Measurements from ENCODE around the gene CASKIN1. TPM values are rescaled to one million over a fixed set of nuclear protein-coding genes. Genes with fewer than 3 reads are reported as not detected.

Gene CASKIN1
- total RNA-seq, 1 experiment from 2014 or later = 7.9 TPM

GRCh38 chr16:2147378-2147777 is 49.0 kb downstream of the CASKIN1 start:
- no peak overlapping the region for H3K9ac ChIP-seq (ENCODE audit: extremely low read depth, insufficient read length, low read length)
- H3K9me3 Mint-ChIP-seq = no peaks in the 10 kb centered on the region; a peak in 1 of 5 replicates
- no peak overlapping the region for H3K56ac ChIP-seq (ENCODE audit: insufficient read length, low read depth, low read length)
- no peak overlapping the region for H2AK5ac ChIP-seq (ENCODE audit: insufficient read length, low read length)
- no peak overlapping the region for H4K91ac ChIP-seq (ENCODE audit: insufficient read length, low read depth, low read length)
- H3K27ac ChIP-seq (ENCODE audit: insufficient read length, low read depth, low read length) = no peak overlapping the region
- no peak overlapping the region for H4K8ac ChIP-seq (replicated peaks; ENCODE audit: insufficient read length, low read depth, low read length)
- DNase-seq = no peak
- no peak overlapping the region for H3K18ac ChIP-seq (ENCODE audit: insufficient read length, low read depth, low read length)
- WGBS (ENCODE audit: extremely low coverage, insufficient read length, low lambda C conversion rate) = no CpG with 5 or more reads among the region's 6 CpGs
- no peaks in the 10 kb centered on the region for H3K9me3 ChIP-seq (ENCODE audit: control insufficient read depth, low read depth, low read length)
- H2AFZ ChIP-seq (ENCODE audit: low read length) = no peak overlapping the region
- H3K4me1 Mint-ChIP-seq = peaks cover 25 to 31% of the 10 kb centered on the region in 2 experiments
- H3K36me3 Mint-ChIP-seq (ENCODE audit: insufficient read depth in 1 of 3, low read depth in 3 of 3) = peaks cover 0 to 14% (median 9%) of the 10 kb centered on the region in 3 experiments; a peak in 6 of 7 replicates
- peaks cover 32% of the 10 kb centered on the region for H3K27me3 Mint-ChIP-seq (ENCODE audit: low read depth)
- H3K79me1 ChIP-seq (ENCODE audit: insufficient read depth, low read depth, low read length, poor library complexity, severe bottlenecking) = no peaks in the 10 kb centered on the region
- no peak overlapping the region for H2BK120ac ChIP-seq (ENCODE audit: low read depth, low read length, poor library complexity, severe bottlenecking)
- H2BK20ac ChIP-seq (ENCODE audit: low read depth, low read length, poor library complexity, severe bottlenecking) = no peak overlapping the region
- peaks cover 3% of the 10 kb centered on the region; the same call in 1 of the 2 replicates for H3K4me1 ChIP-seq (ENCODE audit: insufficient read depth, low read length)
- no peaks in the 10 kb centered on the region for H3K79me2 ChIP-seq (ENCODE audit: insufficient read depth, low read length)
- H3K4me2 ChIP-seq (ENCODE audit: insufficient read depth, insufficient read length, low read length) = no peak overlapping the region
- no peak overlapping the region for H2BK5ac ChIP-seq (ENCODE audit: insufficient read length, low read length)
- no peak for TF ChIP-seq CTCF (conservative IDR thresholded peaks at IDR 0.05)
- no peaks in the 10 kb centered on the region for H3K27me3 ChIP-seq (ENCODE audit: insufficient read depth, low read length)
- H3K4ac ChIP-seq (ENCODE audit: low read depth, low read length) = no peak overlapping the region
- H3K23me2 ChIP-seq (ENCODE audit: insufficient read length, low read depth, low read length, poor library complexity, severe bottlenecking) = peaks cover 10% of the 10 kb centered on the region
- no peak overlapping the region for H4K5ac ChIP-seq (ENCODE audit: insufficient read length, low read depth, low read length)
- no peak overlapping the region for H3T11ph ChIP-seq (ENCODE audit: low read length)
- no peak overlapping the region for H3K23ac ChIP-seq (ENCODE audit: insufficient read length, low read depth, low read length)
- no peak overlapping the region; a peak in 1 of 5 replicates for H3K4me3 Mint-ChIP-seq
- H4K20me1 ChIP-seq (ENCODE audit: control insufficient read depth, insufficient read depth, insufficient read length) = no peaks in the 10 kb centered on the region
- no peak overlapping the region for H2BK12ac ChIP-seq (ENCODE audit: insufficient read length, low read depth, low read length)
- no peak overlapping the region for H3K27ac Mint-ChIP-seq
- H3K14ac ChIP-seq (ENCODE audit: insufficient read depth, low read length) = no peak overlapping the region; the same call in 1 of the 2 replicates
- H2BK15ac ChIP-seq (ENCODE audit: low read depth, low read length) = no peak overlapping the region

Data from H9 (cell line).